Lower leg skin (tissue), 3 donors: ENCODE results near the gene SERPINA3.

Source experiments
- CTCF ChIP-seq, 3 donors: fragments of 450-650 bp; IDR thresholded peaks; one replicate each; pipeline ENCODE4 v1.5.1; 2016; ENCODE audit warnings: antibody characterized with exemption in 3 of 3, mild to moderate bottlenecking in 3 of 3, moderate library complexity in 2 of 3
- POLR2A ChIP-seq, 2 donors: fragments of 450-650 bp; IDR thresholded peaks; one replicate each; pipeline ENCODE4 v1.6.1; 2016 to 2017; ENCODE audit warnings: antibody characterized with exemption in 2 of 2, mild to moderate bottlenecking in 1 of 2, moderate library complexity in 1 of 2

DNA sequence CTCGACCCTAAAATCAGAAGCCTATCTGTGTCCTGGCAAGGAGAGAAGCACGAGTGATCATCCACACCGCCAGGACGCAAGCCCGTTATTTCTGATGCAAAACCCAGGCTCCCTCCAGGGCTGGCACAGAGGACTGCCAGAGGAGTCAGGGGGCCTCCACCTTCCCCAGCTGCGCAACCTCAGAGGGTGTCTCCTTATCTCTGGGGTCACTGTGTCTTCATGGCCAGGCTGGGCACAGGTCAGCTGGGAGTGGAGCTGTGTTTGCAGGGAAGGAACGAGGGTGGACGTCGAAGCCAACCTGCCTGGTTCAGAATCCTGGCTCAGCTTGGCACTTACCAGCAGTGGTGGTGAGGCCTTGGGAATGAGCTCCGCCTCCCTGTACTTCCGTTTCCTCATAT is 12.0 kb upstream of the SERPINA3 start:
- TF ChIP-seq CTCF (IDR thresholded peaks at IDR 0.05) (no peak), POLR2A (IDR thresholded peaks at IDR 0.05) (no peak)
